Measurements from ENCODE around the gene STUM.

- TF ChIP-seq CTCF (IDR thresholded peaks at IDR 0.05) (no peak), POLR2A (IDR thresholded peaks at IDR 0.05) (no peak)
Observed at GRCh38 chr1:226598455-226598849, 49.9 kb downstream of the STUM start.

All from adrenal gland (tissue), 5 donors.